T-helper 1 cell treated with Interleukin-12 subunit alpha and Interleukin-12 subunit beta and Interleukin-4 antibody, amounts not matched to agents 30 μg/mL and 1 μg/mL, for 36 hours (primary cell): ENCODE results near the gene BTRC.
"Not testable (repeated sequence)": the region's sequence is repeated elsewhere in the genome, so short reads cannot be mapped to it uniquely, and the experiment has no call there.

Experiments used
- H3K27ac Mint-ChIP-seq: one replicate; pipeline ENCODE4 v1.8.0; 2021; ENCODE audit warnings: mild to moderate bottlenecking, mixed read lengths
- H3K27me3 Mint-ChIP-seq: one replicate; pipeline ENCODE4 v1.8.0; 2021; ENCODE audit warnings: low read depth, mixed read lengths
- H3K36me3 Mint-ChIP-seq: one replicate; pipeline ENCODE4 v1.8.0; 2021; ENCODE audit warnings: low read depth, mixed read lengths
- H3K4me1 Mint-ChIP-seq: one replicate; pipeline ENCODE4 v1.8.0; 2021; ENCODE audit warnings: low read depth, mixed read lengths
- H3K4me3 Mint-ChIP-seq: one replicate; pipeline ENCODE4 v1.8.0; 2021; ENCODE audit warnings: mild to moderate bottlenecking, moderate library complexity, mixed read lengths
- H3K9me3 Mint-ChIP-seq: one replicate; pipeline ENCODE4 v1.8.0; 2021; ENCODE audit warnings: mixed read lengths

BTRC gene

GRCh38 chr10:101330231-101330630, 23.7 kb upstream of the BTRC start:
- Mint-ChIP-seq H3K27ac (no peak overlapping the region), H3K4me3 (no peak overlapping the region), H3K27me3 (peaks cover 58% of the 10 kb centered on the region), H3K4me1 (no peaks in the 10 kb centered on the region), H3K36me3 (no peaks in the 10 kb centered on the region), H3K9me3 (no peaks in the 10 kb centered on the region)

DNA sequence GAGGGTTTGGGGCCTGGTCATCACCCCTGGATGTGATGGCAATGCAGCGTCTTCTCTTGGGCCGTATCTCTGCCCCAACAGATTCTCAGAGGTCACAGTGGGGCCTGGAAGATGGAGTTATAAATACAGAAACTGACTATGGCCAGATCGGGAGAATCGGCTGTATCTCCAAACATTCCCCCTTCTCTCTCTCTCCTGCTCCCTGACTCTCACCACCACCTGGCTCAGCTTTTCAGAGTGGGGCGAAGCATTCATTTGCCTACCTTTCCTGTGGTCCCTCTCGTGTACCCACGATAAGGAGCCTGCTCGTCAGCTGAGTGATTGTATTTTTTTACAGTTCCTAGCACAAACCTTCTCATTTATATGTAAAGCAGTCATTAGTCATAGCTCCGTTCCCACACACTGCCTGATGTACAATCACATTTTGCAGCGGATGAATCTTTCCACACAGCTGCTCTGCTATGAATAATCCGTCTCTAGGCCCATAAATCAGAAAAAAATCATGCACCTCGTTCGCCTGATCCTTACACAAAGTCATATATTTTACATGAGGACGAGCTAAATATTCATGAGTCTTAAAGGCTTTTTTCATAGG, 23.2 kb upstream of the BTRC start:
- Mint-ChIP-seq H3K27me3 (peaks cover 54% of the 10 kb centered on the region), H3K9me3 (no peaks in the 10 kb centered on the region), H3K36me3 (no peaks in the 10 kb centered on the region), H3K4me1 (no peaks in the 10 kb centered on the region), H3K27ac (no peak overlapping the region), H3K4me3 (no peak overlapping the region)

DNA sequence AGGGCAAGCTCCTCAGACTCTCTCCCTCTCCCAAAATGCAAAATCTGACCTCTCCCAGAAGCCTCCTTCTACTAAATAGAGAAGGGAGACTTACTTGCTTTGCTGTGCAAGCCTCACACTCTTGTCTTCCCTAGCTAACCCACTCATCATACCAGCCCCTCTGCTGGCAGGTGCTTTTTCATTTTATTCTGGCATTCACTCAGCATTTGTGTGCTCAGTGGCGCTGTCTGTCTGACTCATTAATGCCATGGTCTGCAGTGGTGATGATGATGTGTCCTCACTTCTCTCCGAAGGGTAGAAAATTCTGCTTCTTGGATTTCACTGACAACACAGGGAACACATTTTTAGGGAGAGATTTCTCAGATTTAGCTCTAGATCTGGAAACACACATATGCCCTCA, 22.0 kb upstream of the BTRC start:
- Mint-ChIP-seq H3K36me3 (no peaks in the 10 kb centered on the region), H3K27me3 (peaks cover 42% of the 10 kb centered on the region), H3K27ac (no peak overlapping the region), H3K9me3 (no peaks in the 10 kb centered on the region), H3K4me3 (no peak overlapping the region), H3K4me1 (no peaks in the 10 kb centered on the region)

DNA sequence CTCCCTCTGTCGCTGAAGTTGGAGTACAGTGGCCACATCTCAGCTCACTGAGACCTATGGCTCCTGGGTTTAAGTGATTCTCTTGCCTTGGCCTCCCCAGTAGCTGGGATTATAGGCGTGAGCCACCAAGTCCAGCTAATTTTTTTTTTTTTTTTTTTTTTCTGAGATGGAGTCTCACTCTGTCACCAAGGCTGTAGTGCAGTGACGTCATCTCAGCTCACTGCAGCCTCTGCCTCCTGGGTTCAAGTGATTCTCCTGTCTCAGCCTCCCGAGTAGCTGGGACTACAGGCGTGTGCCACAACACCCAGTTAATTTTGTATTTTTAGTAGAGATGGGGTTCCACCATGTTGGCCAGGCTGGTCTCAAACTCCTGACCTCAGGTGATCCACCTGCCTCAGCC, 19.7 kb upstream of the BTRC start:
- not testable (repeated sequence) for H3K4me3 Mint-ChIP-seq, H3K36me3 Mint-ChIP-seq, H3K27ac Mint-ChIP-seq, H3K9me3 Mint-ChIP-seq, H3K4me1 Mint-ChIP-seq
- peaks cover 40% of the 10 kb centered on the region for H3K27me3 Mint-ChIP-seq

DNA sequence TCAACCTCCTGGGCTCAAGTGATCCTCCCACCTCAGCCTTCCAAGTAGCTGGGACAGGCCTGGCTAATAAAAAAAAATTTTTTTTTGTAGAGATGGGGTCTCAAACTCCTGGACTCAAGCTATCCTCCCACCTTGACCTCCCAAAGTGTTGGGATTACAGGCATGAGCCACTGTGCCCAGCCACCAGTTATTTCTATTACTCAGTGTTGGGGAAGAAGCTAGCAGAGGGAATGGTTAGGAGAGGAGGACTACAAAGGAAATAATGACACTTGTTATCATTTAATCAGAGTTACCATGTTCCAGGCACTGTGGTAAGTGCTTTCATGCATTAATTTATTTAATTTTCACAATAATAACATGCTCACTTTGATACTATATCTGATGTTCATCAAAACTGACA, 17.6 kb upstream of the BTRC start:
- Mint-ChIP-seq H3K36me3 (no peaks in the 10 kb centered on the region), H3K9me3 (no peaks in the 10 kb centered on the region), H3K27me3 (peaks cover 25% of the 10 kb centered on the region), H3K4me3 (no peak overlapping the region), H3K4me1 (no peaks in the 10 kb centered on the region), H3K27ac (no peak overlapping the region)

- Mint-ChIP-seq H3K36me3 (no peaks in the 10 kb centered on the region), H3K4me3 (no peak overlapping the region), H3K4me1 (no peaks in the 10 kb centered on the region), H3K27me3 (peaks cover 14% of the 10 kb centered on the region), H3K27ac (no peak overlapping the region), H3K9me3 (no peaks in the 10 kb centered on the region)
Measured at GRCh38 chr10:101337836-101338235, 16.1 kb upstream of the BTRC start.

DNA sequence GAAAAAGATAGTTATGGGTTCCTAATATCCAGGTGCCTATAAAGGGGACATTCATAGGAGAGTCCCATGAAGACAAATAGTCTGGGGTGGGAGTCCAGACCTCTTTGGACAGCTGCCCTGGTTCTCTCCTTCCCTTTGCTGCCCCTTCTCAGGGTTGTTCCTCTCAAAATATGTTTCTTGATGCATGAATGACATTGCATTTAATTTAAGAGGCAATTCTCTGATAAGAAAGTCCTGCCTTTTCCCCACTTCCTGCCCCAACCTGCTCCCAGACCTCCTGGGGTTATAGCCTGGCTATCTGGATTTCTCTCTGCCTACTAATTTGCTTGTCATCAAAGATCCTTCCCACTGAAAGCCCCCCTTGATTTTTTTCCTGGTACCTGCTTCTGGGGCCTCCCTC, 12.5 kb upstream of the BTRC start:
- Mint-ChIP-seq H3K4me1 (no peaks in the 10 kb centered on the region), H3K27ac (no peak overlapping the region), H3K27me3 (peaks cover 10% of the 10 kb centered on the region), H3K9me3 (no peaks in the 10 kb centered on the region), H3K4me3 (no peak overlapping the region), H3K36me3 (no peaks in the 10 kb centered on the region)

DNA sequence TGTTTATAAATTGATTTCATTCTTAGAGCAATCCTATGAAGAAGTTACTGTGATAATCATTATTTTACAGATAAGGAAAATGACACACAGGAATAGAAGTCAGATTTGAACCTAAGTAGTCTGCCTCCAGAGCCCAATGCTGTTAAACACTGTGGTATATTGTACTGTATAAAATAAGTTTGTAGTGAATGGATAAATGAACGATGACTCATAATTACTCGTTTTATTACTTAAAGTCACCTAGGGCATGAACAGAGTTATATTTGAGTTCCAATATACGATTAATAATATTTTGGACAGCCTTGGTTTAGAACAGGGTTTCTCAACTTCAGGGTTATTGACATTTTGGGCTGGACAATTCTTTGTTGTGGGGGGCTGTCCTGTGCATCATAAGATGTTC, 7.8 kb upstream of the BTRC start:
- Mint-ChIP-seq H3K4me3 (no peak overlapping the region), H3K27me3 (peaks cover 21% of the 10 kb centered on the region), H3K9me3 (no peaks in the 10 kb centered on the region), H3K27ac (no peak overlapping the region), H3K4me1 (no peaks in the 10 kb centered on the region), H3K36me3 (no peaks in the 10 kb centered on the region)

GRCh38 chr10:101351017-101351416, 2.9 kb upstream of the BTRC start:
- Mint-ChIP-seq H3K27me3 (peaks cover 24% of the 10 kb centered on the region), H3K9me3 (no peaks in the 10 kb centered on the region), H3K4me1 (peaks cover 14% of the 10 kb centered on the region), H3K36me3 (peaks cover 8% of the 10 kb centered on the region), H3K4me3 (no peak overlapping the region), H3K27ac (no peak overlapping the region)

GRCh38 chr10:101351477-101351876, 2.5 kb upstream of the BTRC start:
- no peak overlapping the region for H3K27ac Mint-ChIP-seq
- peaks cover 14% of the 10 kb centered on the region for H3K4me1 Mint-ChIP-seq
- H3K9me3 Mint-ChIP-seq, result no peaks in the 10 kb centered on the region
- H3K27me3 Mint-ChIP-seq, result peaks cover 24% of the 10 kb centered on the region
- H3K36me3 Mint-ChIP-seq, result peaks cover 8% of the 10 kb centered on the region
- no peak overlapping the region for H3K4me3 Mint-ChIP-seq

DNA sequence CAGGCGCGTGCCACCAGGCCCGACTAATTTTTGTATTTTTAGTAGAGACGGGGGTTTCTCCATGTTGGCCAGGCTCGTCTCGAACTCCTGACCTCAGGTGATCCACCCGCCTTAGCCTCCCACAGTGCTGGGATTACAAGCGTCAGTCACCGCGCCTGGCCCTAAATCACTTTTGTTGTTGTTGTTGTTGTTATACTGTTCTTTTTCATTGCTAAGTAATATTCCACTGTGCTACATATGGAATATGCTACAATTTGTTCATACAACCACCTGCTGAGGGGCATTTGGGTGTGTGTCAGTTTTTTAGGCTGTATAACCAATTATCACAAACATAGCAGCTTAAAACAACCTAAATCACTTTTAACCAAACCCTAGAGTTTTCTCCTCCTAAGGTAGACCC, 1.1 kb upstream of the BTRC start:
- not testable (repeated sequence) for H3K9me3 Mint-ChIP-seq, H3K27ac Mint-ChIP-seq, H3K36me3 Mint-ChIP-seq, H3K4me3 Mint-ChIP-seq
- peaks cover 24% of the 10 kb centered on the region for H3K27me3 Mint-ChIP-seq
- H3K4me1 Mint-ChIP-seq, result peaks cover 15% of the 10 kb centered on the region

DNA sequence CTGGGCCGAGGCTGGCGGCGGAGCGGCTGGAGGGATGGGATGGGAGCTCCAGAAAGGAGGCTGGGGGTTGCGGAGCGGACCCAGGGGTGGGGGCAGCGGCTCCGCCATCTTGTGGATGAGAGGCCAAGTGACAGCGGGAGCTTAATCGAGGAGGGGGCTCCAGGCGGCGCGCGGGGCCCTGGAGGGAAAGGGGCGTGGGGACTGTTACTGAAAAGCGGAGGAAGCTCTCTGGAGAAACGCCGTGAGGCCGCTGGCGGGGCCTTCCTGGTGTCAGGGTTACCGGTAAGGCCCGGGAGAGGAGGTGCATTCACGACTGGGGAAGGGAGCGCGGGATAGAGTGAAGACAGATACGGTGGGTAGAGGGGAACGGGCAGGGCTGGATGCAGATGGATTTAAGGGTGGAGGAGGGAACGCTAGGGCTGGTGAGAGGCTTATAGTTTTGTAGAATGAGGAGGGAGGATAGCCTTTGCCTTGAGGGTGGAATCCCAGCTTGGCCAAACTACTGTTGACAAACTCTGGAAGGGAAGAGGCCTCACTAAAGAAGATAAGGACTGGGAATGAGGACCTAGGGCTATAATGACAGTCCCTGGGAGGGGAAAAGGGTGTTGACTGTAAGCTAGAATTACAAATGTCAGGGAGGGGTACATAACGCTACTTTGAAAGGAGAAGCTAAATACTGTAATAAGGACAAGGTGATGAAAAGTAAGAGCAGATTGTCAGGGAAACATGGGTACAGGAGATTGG, 535 bp downstream of the BTRC start:
- Mint-ChIP-seq H3K9me3 (no peaks in the 10 kb centered on the region), H3K4me1 (peaks cover 16% of the 10 kb centered on the region), H3K27me3 (peaks cover 18% of the 10 kb centered on the region), H3K4me3 (peak overlapping the region; percentile 93), H3K27ac (peak overlapping the region; percentile 74), H3K36me3 (peaks cover 8% of the 10 kb centered on the region)

DNA sequence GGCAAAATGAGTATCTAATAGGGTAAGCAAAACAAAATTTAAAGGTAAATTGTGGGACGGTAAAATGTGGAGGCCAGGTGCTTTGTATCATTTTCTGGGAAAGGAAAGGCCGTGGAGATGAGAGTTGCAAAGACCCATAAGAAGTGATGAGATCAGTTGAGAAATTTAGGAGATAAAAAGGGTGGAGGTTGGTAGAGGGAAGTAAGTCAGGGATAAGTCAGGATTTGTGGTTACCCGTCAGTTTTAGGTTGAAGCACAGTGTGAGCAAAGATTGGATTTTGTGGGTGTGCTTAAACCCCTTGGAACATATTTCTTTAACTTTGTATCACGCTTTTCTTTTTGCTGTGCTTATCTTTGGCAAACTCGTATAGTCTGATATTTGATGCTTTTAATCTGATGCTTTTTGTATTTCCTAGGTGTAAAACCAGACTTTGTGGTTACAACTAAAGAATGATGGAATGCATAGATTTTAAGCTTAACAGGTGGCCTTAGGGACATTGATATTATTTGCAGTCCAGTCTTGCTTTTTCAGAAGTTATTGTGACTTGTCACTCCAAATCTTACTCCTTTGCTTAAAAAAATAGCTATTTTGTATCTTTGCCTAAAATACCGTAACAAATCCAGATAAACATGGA, 1.2 kb downstream of the BTRC start:
- peaks cover 16% of the 10 kb centered on the region for H3K4me1 Mint-ChIP-seq
- H3K27me3 Mint-ChIP-seq, result peaks cover 16% of the 10 kb centered on the region
- H3K27ac Mint-ChIP-seq, result peak overlapping the region; percentile 74
- peaks cover 8% of the 10 kb centered on the region for H3K36me3 Mint-ChIP-seq
- no peaks in the 10 kb centered on the region for H3K9me3 Mint-ChIP-seq
- peak overlapping the region; percentile 93 for H3K4me3 Mint-ChIP-seq

GRCh38 chr10:101356132-101356531, 2.2 kb downstream of the BTRC start:
- Mint-ChIP-seq H3K27me3 (peaks cover 10% of the 10 kb centered on the region), H3K4me3 (no peak overlapping the region), H3K9me3 (no peaks in the 10 kb centered on the region), H3K4me1 (peaks cover 16% of the 10 kb centered on the region), H3K36me3 (peaks cover 8% of the 10 kb centered on the region), H3K27ac (no peak overlapping the region)

GRCh38 chr10:101357958-101358357, 4.0 kb downstream of the BTRC start:
- peaks cover 16% of the 10 kb centered on the region for H3K4me1 Mint-ChIP-seq
- H3K27me3 Mint-ChIP-seq, result peaks cover 4% of the 10 kb centered on the region
- H3K36me3 Mint-ChIP-seq, result peaks cover 12% of the 10 kb centered on the region
- H3K4me3 Mint-ChIP-seq, result no peak overlapping the region
- H3K9me3 Mint-ChIP-seq, result no peaks in the 10 kb centered on the region
- H3K27ac Mint-ChIP-seq, result no peak overlapping the region
